IgD-negative memory B cell (primary cell): Measurements from ENCODE around the gene IL22RA1. TPM values are rescaled to one million over a fixed set of nuclear protein-coding genes. Genes with fewer than 3 reads are reported as not detected.

ENCODE experiments used
- H3K27ac Mint-ChIP-seq, 3 donors: one replicate each; pipeline ENCODE4 v1.8.0; 2020 to 2022; ENCODE audit warnings: mild to moderate bottlenecking in 3 of 3, mixed read lengths in 3 of 3, moderate library complexity in 1 of 3
- H3K27me3 Mint-ChIP-seq: one replicate; pipeline ENCODE4 v1.8.0; 2021; ENCODE audit warnings: mixed read lengths
- H3K36me3 Mint-ChIP-seq: one replicate; pipeline ENCODE4 v1.8.0; 2020; ENCODE audit warnings: mild to moderate bottlenecking, mixed read lengths
- H3K4me1 Mint-ChIP-seq, 3 donors: one replicate each; pipeline ENCODE4 v1.8.0; 2020 to 2022; ENCODE audit warnings: mixed read lengths in 3 of 3, mild to moderate bottlenecking in 1 of 3
- H3K4me3 Mint-ChIP-seq, 4 donors: one replicate each; pipeline ENCODE4 v1.8.0; 2020 to 2022; ENCODE audit warnings: mild to moderate bottlenecking in 4 of 4, mixed read lengths in 4 of 4, moderate library complexity in 3 of 4
- H3K9me3 Mint-ChIP-seq, 3 donors: one replicate each; pipeline ENCODE4 v1.8.0; 2020 to 2021; ENCODE audit warnings: mixed read lengths in 3 of 3, mild to moderate bottlenecking in 1 of 3
- polyA plus RNA-seq: library from polyadenylated mRNA; unstranded; fragments of 300-500 nt; fragmentation: Illumina TruSeq; gene quantifications from one replicate; pipeline ENCODE4 v1.2.3, GENCODE V29; 2021

IL22RA1 gene, protein sequence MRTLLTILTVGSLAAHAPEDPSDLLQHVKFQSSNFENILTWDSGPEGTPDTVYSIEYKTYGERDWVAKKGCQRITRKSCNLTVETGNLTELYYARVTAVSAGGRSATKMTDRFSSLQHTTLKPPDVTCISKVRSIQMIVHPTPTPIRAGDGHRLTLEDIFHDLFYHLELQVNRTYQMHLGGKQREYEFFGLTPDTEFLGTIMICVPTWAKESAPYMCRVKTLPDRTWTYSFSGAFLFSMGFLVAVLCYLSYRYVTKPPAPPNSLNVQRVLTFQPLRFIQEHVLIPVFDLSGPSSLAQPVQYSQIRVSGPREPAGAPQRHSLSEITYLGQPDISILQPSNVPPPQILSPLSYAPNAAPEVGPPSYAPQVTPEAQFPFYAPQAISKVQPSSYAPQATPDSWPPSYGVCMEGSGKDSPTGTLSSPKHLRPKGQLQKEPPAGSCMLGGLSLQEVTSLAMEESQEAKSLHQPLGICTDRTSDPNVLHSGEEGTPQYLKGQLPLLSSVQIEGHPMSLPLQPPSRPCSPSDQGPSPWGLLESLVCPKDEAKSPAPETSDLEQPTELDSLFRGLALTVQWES
- not detected for polyA plus RNA-seq

DNA sequence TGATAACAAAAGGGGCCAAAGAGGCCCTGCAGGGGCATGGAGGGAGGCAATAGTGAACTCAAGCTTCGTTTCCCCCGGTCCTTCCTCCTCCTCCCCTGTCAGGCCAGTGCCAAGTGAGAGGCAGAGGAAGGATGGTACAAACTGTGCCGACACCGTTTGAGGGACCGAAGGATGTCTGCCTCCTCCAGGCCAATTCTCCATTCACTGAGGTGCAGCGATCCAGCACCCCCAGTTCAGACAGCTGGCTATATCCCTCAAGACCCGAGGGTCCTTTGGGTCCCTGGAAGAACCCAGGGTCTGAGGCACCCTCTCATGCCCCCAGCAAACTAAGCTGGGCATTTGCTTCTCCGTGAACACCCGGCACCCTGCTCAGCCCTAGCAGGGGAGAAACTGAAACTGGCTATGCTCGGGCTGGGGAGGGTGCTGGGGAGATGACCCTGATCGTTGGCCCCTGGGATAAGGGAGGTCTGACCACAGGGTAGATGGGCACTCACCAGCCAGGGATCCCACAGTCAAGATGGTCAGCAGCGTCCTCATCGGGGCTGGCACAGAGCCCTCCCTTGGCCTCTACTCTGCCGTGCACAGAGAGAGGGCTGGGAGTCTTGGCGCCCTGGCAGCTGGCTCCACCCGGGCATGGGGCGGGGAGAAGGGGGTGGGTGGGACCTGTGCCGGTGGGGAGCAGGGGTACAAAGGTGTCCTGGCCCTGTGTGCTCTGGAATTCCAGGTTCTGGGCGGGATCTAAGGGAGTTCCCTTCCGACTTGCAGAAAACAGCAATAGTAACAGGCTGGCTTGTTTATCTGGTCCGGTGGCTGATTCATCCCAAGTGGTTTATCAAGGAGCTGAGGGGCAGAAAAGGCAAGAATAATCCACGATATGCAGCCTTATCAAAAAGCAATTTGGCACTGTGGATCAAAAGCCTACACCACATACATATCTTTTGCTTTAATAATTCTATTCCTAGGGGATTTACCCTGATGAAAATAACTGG, at the start of gene IL22RA1:
IL22RA1 (minus strand) TSS at position 595 of the 989 bp plus-strand sequence; CDS start at position 537, 58 bp downstream.
- Mint-ChIP-seq H3K4me3 (peak within 1 kb of the TSS in 1 of 4 donors; percentile 37), H3K9me3 (no peaks in the 10 kb centered on the region), H3K27me3 (peaks cover 5% of the 10 kb centered on the region), H3K4me1 (peaks cover 0 to 6% (median 6%) of the 10 kb centered on the region in 3 donors), H3K27ac (no peak within 1 kb of the TSS), H3K36me3 (peaks cover 5% of the 10 kb centered on the region)

DNA sequence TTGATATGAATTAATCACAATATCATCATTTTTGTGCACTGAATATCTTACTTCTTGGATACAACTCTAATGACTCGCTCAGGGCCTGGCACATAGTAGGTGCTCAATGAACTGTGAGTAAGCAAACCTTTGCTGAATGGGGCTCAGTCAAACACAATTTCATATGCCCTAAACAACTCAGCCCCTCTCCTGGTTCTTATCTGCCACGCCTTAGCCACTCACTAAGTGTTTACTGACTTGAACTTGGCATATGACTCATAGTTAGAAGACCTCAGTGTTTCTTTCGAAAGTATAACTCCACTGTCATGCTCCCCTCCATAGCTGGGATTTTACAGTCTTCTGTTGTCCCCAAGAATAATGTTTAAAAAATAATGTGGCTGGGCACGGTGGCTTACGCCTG, 48.9 kb upstream of the IL22RA1 start:
- no peaks in the 10 kb centered on the region for H3K27me3 Mint-ChIP-seq
- H3K36me3 Mint-ChIP-seq, result no peaks in the 10 kb centered on the region
- peak overlapping the region in 2 of 3 donors; percentile 85 to 96 for H3K27ac Mint-ChIP-seq
- peak overlapping the region in 2 of 4 donors; percentile 49 to 57 for H3K4me3 Mint-ChIP-seq
- peaks cover 38 to 52% (median 40%) of the 10 kb centered on the region in 3 donors for H3K4me1 Mint-ChIP-seq
- no peaks in the 10 kb centered on the region for H3K9me3 Mint-ChIP-seq

DNA sequence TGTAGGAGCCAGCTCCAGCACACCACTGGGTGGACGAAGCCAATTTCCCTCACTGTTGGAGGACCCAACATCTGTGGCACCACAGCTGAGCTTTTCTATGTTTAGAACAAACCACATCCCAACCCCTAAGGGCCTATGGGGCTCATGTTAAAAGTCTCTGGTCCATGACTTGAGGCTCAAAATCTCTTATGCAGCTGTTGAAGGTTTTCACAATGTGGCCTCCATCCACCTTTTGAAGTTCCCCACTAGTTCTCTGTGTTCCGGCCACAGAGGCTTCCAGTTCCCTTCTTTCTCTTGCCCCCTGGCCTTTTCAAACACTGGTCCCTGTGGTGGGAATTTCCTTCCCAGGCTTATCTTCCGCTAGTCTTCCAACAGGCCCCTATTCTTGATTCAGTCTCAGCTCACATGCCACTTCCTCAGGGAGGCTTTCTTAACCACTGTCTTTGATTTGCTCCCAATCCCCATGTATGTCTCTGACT, 48.1 kb upstream of the IL22RA1 start:
- Mint-ChIP-seq H3K4me3 (peak overlapping the region; percentile 73 to 90 (median 85)), H3K27ac (peak overlapping the region; percentile 85 to 96 (median 94)), H3K27me3 (no peaks in the 10 kb centered on the region), H3K36me3 (no peaks in the 10 kb centered on the region), H3K4me1 (peaks cover 44 to 58% (median 45%) of the 10 kb centered on the region in 3 donors), H3K9me3 (no peaks in the 10 kb centered on the region)

DNA sequence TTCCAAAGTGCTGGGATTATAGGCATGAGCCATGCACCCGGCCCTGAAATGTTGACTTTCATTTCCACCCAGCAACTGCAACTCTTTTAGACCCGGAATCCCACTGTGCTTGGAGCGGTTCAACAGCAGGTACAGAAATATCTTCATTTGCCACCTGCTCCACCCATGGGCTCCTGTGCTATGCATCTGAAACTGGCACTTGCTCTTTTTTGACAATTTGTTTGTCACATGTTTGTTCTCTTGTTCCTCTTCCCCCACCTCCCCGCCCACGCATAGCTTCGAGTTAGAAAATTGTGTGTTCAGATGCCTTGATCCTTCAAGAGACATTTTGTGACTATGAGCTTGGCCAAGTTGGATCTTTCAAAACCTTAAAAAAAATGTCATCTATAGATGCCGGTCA, 46.6 kb upstream of the IL22RA1 start:
- Mint-ChIP-seq H3K4me1 (peaks cover 46 to 67% (median 49%) of the 10 kb centered on the region in 3 donors), H3K9me3 (no peaks in the 10 kb centered on the region), H3K36me3 (no peaks in the 10 kb centered on the region), H3K27ac (peak overlapping the region; percentile 85 to 96 (median 94)), H3K4me3 (peak overlapping the region; percentile 73 to 90 (median 85)), H3K27me3 (no peaks in the 10 kb centered on the region)

DNA sequence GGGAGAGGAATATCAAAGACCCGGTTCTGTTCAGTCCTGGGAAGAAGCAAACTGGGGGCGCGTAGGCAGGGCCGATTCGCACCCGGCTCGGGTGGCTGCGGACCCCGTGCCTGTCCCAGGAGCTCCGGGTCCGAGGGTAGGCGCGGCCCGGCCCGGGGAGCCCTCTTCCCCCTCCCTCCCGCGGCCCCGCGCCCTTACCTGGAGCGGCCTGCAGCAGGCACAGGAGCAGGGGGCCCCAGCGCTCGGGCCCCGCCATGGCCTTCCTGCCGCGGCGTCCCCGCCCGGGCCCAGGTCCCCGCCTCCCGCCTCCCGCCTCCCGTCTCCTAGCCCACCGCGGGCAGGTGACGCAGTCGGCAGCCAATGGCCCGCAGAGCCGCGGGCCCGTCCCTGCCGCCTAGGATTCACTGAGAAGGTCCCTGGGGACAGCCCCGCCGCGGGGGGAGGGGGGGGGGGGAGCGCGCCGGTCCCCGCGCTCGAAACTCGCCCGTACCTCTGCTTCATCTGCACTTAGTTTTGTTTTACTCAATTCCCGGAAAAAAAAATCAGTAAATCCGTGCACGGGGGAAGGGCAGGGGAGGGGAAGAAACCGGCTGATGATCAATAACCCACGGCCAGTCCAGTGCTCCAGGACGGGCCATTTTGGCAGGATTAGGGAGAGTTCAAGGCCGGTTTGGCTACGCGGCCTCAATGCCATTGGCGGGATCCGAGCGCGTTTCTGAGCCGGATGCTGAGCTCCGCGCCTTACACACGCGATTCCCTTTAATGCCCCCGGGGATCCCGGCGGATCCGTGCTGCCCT, 44.3 kb upstream of the IL22RA1 start, which contains the start of gene IFNLR1:
IFNLR1 (minus strand) TSS at position 297 of the 798 bp plus-strand sequence; CDS start at position 256, 41 bp downstream.
- peak within 1 kb of the TSS; percentile 80 to 87 (median 85) for H3K27ac Mint-ChIP-seq
- H3K27me3 Mint-ChIP-seq, result no peaks in the 10 kb centered on the region
- H3K4me3 Mint-ChIP-seq, result peak within 1 kb of the TSS; percentile 81 to 93 (median 89)
- H3K9me3 Mint-ChIP-seq, result no peaks in the 10 kb centered on the region
- no peaks in the 10 kb centered on the region for H3K36me3 Mint-ChIP-seq
- H3K4me1 Mint-ChIP-seq, result peaks cover 51 to 63% (median 53%) of the 10 kb centered on the region in 3 donors

DNA sequence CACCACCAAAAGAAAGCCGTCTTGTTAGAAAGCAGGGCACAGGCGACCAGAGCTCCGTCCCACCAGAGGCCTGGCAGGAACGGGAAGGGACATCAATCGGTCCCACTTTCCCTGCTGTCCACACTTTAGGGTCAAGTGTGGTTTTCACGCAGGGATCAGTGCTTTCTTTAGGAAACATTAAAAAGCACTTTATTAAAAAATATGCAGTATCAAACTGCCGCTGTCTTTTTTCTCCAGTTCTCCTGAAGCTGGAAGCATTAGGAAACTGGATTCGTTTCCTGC, 43.7 kb upstream of the IL22RA1 start:
- no peaks in the 10 kb centered on the region for H3K36me3 Mint-ChIP-seq
- H3K27ac Mint-ChIP-seq, result peak overlapping the region in 2 of 3 donors; percentile 80 to 82
- no peaks in the 10 kb centered on the region for H3K27me3 Mint-ChIP-seq
- H3K9me3 Mint-ChIP-seq, result no peaks in the 10 kb centered on the region
- peak overlapping the region; percentile 77 to 93 (median 86) for H3K4me3 Mint-ChIP-seq
- H3K4me1 Mint-ChIP-seq, result peaks cover 47 to 58% (median 50%) of the 10 kb centered on the region in 3 donors

DNA sequence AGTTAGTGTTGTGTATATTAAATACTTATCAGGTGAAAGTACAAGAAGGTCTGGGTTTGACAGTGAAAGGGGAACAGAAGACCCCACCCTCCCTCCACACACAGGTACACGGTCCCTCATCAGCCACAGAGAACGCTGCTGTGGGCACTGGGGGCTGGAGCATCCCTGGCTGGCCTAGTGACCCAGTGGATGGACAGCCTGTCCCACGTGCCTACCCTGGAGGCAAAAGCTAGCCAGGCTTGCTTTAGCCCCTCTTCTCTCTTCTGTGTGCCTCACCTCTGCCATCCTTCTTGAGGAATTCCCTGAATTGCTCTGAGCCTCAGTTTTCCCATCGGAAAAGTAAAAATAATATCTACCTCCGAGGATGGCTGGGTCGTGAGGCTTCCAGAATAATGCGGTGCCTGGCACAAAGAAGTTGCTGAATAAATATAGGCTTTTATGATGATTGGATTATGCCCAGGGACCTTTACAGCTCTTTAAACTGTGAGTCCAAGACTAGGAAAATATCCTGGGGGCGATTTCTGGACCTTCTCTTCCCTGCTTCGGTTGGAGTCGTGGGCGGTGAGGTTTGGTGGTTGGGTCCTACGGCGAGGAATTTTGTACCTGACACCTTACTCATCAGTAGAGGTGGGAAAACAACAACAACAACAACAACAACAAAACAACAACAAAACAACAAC, 43.2 kb upstream of the IL22RA1 start:
- Mint-ChIP-seq H3K27ac (peak overlapping the region in 2 of 3 donors; percentile 80 to 82), H3K4me3 (peak overlapping the region; percentile 77 to 93 (median 86))

DNA sequence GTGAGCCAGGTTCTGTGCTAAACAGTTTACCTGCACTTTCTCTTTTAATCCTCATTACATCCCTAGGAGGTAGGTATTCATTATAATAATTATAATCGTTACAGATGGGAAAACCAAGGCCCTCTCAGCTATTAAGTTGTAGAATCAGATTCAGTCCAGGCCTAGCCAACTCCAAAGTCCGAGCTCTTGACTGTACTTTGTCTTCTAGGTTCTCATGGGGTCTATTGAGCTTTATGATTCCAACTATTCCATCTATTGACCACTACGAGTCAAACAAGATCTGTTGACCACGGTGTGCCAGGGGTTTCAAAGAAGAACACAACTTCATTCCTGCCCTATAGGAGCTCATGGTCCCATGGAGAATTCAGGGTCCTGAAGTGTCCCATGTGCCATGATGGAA, 42.1 kb upstream of the IL22RA1 start:
- peaks cover 34 to 47% (median 40%) of the 10 kb centered on the region in 3 donors for H3K4me1 Mint-ChIP-seq
- peak overlapping the region in 2 of 4 donors; percentile 49 to 81 for H3K4me3 Mint-ChIP-seq
- H3K27ac Mint-ChIP-seq, result peak overlapping the region in 1 of 3 donors; percentile 82
- H3K27me3 Mint-ChIP-seq, result no peaks in the 10 kb centered on the region
- H3K9me3 Mint-ChIP-seq, result no peaks in the 10 kb centered on the region
- H3K36me3 Mint-ChIP-seq, result no peaks in the 10 kb centered on the region

More for the DNA sequence above, 43.2 kb upstream of the IL22RA1 start:
- H3K4me1 Mint-ChIP-seq, result peaks cover 43 to 57% (median 48%) of the 10 kb centered on the region in 3 donors
- H3K27me3 Mint-ChIP-seq, result no peaks in the 10 kb centered on the region
- no peaks in the 10 kb centered on the region for H3K36me3 Mint-ChIP-seq
- H3K9me3 Mint-ChIP-seq, result no peaks in the 10 kb centered on the region

DNA sequence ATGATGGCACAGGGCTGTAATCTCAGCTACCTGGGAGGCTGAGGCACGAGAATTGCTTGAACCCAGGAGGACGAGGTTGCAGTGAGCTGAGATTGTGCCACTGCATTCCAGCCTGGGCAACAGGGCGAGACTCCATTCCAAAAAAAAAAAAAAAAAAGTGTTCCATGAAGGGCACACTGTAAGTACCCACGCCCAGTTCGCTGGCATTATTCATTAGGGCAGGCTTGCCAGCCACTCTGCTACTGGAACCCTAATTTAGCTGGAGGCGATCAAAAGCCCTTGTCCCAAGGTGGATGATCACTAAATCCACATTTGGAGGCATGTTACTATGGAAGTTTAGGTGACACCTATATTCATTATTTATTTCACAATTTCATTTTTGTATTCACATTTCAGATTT, 39.1 kb upstream of the IL22RA1 start:
- Mint-ChIP-seq H3K4me3 (no peak overlapping the region), H3K4me1 (peaks cover 26 to 35% (median 31%) of the 10 kb centered on the region in 3 donors), H3K27me3 (no peaks in the 10 kb centered on the region), H3K36me3 (peaks cover 2% of the 10 kb centered on the region), H3K9me3 (no peaks in the 10 kb centered on the region), H3K27ac (no peak overlapping the region)

DNA sequence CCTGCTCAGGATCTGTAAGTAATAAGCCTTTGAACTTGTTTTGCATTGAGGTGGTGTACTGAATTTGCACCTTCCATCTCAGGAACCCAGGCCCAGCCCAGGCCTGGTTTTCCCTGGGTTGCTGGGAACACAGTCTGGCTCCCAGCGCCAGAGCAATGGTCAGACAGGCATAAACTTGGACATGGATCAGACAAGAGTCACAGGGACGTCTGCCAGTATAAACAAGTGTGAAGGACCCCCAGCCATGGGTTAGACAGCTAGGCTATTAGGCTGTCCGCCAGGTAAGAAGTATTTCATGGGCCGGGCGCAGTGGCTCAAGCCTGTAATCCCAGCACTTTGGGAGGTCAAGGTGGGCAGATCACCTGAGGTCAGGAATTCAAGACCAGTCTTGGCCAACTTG, 38.7 kb upstream of the IL22RA1 start:
- Mint-ChIP-seq H3K9me3 (no peaks in the 10 kb centered on the region), H3K4me3 (no peak overlapping the region), H3K36me3 (peaks cover 2% of the 10 kb centered on the region), H3K4me1 (peaks cover 26 to 39% (median 36%) of the 10 kb centered on the region in 3 donors), H3K27ac (no peak overlapping the region), H3K27me3 (no peaks in the 10 kb centered on the region)

DNA sequence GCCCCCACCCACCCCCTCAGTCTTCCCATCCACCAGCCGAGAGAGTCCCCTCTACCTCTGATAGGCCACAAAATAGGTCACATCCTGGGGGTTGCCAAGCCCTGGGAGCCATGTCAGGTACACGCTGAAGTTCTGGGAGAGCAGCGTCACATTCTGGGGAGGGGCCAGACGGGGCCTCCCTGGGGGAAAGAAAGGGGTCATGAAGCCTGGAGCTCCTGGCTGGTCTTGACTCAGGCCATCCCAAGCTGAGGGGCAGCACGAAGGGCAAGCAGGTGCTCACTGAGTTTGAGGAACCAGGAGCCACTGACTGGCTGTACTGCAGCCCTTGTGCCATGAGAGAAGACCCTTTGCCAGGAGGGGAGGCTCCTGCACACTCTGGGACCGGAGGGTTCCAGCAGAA, 37.7 kb upstream of the IL22RA1 start:
- peaks cover 19 to 33% (median 33%) of the 10 kb centered on the region in 3 donors for H3K4me1 Mint-ChIP-seq
- H3K27me3 Mint-ChIP-seq, result no peaks in the 10 kb centered on the region
- H3K27ac Mint-ChIP-seq, result no peak overlapping the region
- H3K4me3 Mint-ChIP-seq, result no peak overlapping the region
- H3K9me3 Mint-ChIP-seq, result no peaks in the 10 kb centered on the region
- H3K36me3 Mint-ChIP-seq, result peaks cover 3% of the 10 kb centered on the region

DNA sequence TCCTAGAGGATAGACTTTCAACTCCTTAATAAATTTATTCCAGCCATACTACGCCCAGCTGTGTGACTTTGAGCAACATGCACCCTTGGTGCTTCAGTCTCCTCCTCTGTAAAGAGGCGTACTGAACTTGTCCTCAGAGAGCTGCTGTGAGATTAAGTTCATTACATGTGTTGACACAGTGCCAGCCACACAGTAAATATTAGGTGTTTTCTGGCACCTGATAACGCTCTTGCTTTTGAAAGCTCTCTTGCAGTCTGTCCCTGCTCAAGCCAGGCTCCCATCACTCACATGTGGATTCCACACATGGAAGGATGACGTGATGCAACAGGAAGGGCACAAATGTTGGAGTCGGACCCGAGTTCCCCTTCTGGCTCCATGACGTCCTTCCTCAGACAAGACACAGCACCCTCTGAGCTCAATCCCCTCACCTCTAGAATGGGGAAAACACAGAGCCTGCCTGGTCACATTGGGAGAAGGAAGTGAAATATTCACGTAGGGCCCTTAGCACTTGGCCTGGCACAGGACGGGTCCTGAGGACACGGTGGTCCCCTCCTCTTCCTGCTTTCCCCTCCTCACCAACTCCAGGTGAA, 36.4 kb upstream of the IL22RA1 start:
- Mint-ChIP-seq H3K27me3 (no peaks in the 10 kb centered on the region), H3K36me3 (peaks cover 7% of the 10 kb centered on the region), H3K4me3 (no peak overlapping the region), H3K27ac (no peak overlapping the region), H3K4me1 (peaks cover 19 to 30% (median 29%) of the 10 kb centered on the region in 3 donors), H3K9me3 (peaks cover 0 to under 1% (median 0%) of the 10 kb centered on the region in 3 donors)

DNA sequence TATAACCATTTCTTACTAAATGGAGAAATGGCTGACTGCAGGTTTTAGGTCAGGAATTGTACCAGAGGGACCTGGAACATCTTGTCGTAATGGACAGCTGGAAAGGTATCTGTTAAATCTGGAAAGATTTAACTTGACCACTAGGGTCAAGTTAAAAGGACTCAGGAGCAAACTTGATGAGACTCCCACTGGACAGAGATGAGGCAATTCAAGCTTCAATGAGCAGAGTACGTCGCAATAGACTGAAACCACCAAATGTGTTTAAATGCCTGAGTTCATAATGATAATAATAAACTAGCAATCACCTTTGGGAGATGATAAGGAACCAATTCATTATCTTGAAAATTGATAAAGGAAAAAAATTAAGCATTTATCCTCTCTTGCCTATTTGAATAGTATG, 35.5 kb upstream of the IL22RA1 start:
- Mint-ChIP-seq H3K27me3 (no peaks in the 10 kb centered on the region), H3K36me3 (peaks cover 11% of the 10 kb centered on the region), H3K9me3 (peaks cover 0 to 7% (median 0%) of the 10 kb centered on the region in 3 donors), H3K4me1 (peaks cover 18 to 34% (median 25%) of the 10 kb centered on the region in 3 donors), H3K27ac (peak overlapping the region in 1 of 3 donors; percentile 23), H3K4me3 (no peak overlapping the region)
